ENCODE results near the gene CFAP20DC.

The CFAP20DC gene

DNA sequence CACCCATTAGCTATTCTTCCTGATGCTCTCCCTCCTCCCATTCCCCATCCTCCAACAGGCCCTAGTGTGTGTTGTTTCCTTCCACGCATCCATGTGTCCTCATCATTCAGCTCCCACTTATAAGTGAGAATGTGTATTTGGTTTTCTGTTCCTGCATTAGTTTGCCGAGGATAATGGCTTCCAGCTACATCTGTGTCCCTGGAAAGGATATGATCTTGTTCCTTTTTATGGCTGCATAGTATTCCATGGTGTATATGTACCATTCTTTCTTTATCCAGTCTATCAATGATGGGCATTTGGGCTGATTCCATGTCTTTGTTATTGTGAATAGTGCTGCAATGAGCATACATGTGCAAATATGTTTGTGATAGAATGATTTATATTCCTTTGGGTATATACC is 56.3 kb downstream of the CFAP20DC start:
- WGBS (ENCODE audit: insufficient coverage), result no CpG with 5 or more reads among the region's 2 CpGs
- H3K9me3 ChIP-seq (ENCODE audit: control extremely low read depth in 1 of 5, control insufficient read depth in 4 of 5, insufficient read depth in 2 of 5, low read depth in 1 of 5, low read length in 4 of 5), result no peaks in the 10 kb centered on the region
- ChIA-PET POLR2A (interaction anchor here (0.7 kb wide), 1 partner anchor 406 kb away, joined by 5 read pairs; no protein-coding TSS in a partner anchor), CTCF (interaction anchor here (1.0 to 7.3 kb wide), 4 partner anchors 14 to 353 kb away, joined by 3 to 72 read pairs (median 6); no protein-coding TSS in a partner anchor)
- peaks cover 0 to 4% (median 1%) of the 10 kb centered on the region in 4 experiments for H3K4me1 ChIP-seq (ENCODE audit: control extremely low read depth in 1 of 4, control insufficient read depth in 4 of 4, insufficient read depth in 4 of 4, low read length in 3 of 4)
- DNase-seq, result no peak
- no peak overlapping the region for H3K27ac ChIP-seq (ENCODE audit: insufficient read depth in 1 of 2, low read depth in 1 of 2, low read length in 2 of 2, poor library complexity in 1 of 2, severe bottlenecking in 2 of 2)
- no peaks in the 10 kb centered on the region for H3K27me3 ChIP-seq (replicated peaks in 2 of 5; ENCODE audit: control insufficient read depth in 4 of 5, insufficient read depth in 5 of 5, low read length in 4 of 5)
- no peak overlapping the region for H3K4me3 ChIP-seq (ENCODE audit: control insufficient read depth in 1 of 7, extremely low read depth in 1 of 7, insufficient read depth in 4 of 7, low read depth in 2 of 7, low read length in 6 of 7)
- no peaks in the 10 kb centered on the region for H3K36me3 ChIP-seq (ENCODE audit: control insufficient read depth in 4 of 4, insufficient read depth in 4 of 4, low read length in 3 of 4)

DNA sequence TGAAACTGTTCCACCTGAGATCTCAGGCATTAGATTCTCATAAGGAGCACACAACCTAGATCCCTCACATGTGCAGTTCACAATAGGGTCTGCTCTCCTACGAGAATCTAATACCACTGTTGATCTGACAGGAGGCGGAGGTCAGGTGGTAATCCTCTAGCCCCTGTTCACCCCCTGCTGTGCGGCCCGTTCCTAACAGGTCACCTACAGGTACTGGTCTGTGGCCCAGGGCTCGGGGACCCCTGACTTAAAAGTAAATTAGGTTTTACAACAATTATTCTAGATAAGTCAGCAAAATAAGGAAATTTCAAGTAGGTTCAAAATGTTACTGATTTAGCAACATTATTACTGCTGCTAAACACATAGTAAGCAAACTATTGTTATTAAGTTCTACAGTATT is 58.2 kb downstream of the CFAP20DC start:
- ChIA-PET CTCF (no interaction called here), POLR2A (no interaction called here)
- Histone ChIP-seq H3K36me3 (ENCODE audit: control insufficient read depth in 4 of 4, insufficient read depth in 4 of 4, low read length in 3 of 4) (no peaks in the 10 kb centered on the region), H3K4me3 (ENCODE audit: control insufficient read depth in 1 of 7, extremely low read depth in 1 of 7, insufficient read depth in 4 of 7, low read depth in 2 of 7, low read length in 6 of 7) (no peak overlapping the region), H3K4me1 (ENCODE audit: control extremely low read depth in 1 of 4, control insufficient read depth in 4 of 4, insufficient read depth in 4 of 4, low read length in 3 of 4) (peaks cover 0 to 3% (median 1%) of the 10 kb centered on the region in 4 experiments), H3K27me3 (replicated peaks in 2 of 5; ENCODE audit: control insufficient read depth in 4 of 5, insufficient read depth in 5 of 5, low read length in 4 of 5) (no peaks in the 10 kb centered on the region), H3K9me3 (ENCODE audit: control extremely low read depth in 1 of 5, control insufficient read depth in 4 of 5, insufficient read depth in 2 of 5, low read depth in 1 of 5, low read length in 4 of 5) (peaks cover 0 to under 1% (median 0%) of the 10 kb centered on the region in 5 experiments), H3K27ac (ENCODE audit: insufficient read depth in 1 of 2, low read depth in 1 of 2, low read length in 2 of 2, poor library complexity in 1 of 2, severe bottlenecking in 2 of 2) (no peak overlapping the region)
- WGBS (ENCODE audit: insufficient coverage), result 100% methylated on average over 4 of the region's 5 CpGs
- no peak for DNase-seq

DNA sequence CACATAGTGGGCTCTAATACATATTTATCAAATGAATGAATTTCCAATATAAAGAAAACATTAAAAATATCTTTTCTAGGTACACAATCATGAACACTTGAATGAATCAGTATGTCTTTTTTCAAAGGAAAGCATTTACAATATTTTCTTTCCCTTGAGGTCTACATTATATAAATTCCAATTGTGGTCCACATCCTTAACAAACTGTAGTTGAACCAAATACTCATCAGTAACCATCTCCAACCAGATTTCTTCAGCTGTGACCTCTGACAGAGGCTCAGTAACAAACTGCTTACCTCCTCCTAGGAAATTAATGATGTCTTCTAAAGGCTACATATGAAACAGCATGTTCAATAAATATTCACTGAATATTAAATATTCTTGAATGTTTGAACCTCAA is 58.8 kb downstream of the CFAP20DC start:
- CTCF ChIA-PET, result interaction anchor here (1.2 kb wide), 1 partner anchor 62 kb away, joined by 4 read pairs; no protein-coding TSS in a partner anchor
- H3K27me3 ChIP-seq (replicated peaks in 2 of 5; ENCODE audit: control insufficient read depth in 4 of 5, insufficient read depth in 5 of 5, low read length in 4 of 5), result no peaks in the 10 kb centered on the region
- DNase-seq, result no peak
- peaks cover 0 to 5% (median 0%) of the 10 kb centered on the region in 5 experiments for H3K9me3 ChIP-seq (ENCODE audit: control extremely low read depth in 1 of 5, control insufficient read depth in 4 of 5, insufficient read depth in 2 of 5, low read depth in 1 of 5, low read length in 4 of 5)
- no peaks in the 10 kb centered on the region for H3K36me3 ChIP-seq (ENCODE audit: control insufficient read depth in 4 of 4, insufficient read depth in 4 of 4, low read length in 3 of 4)
- H3K4me3 ChIP-seq (ENCODE audit: control insufficient read depth in 1 of 7, extremely low read depth in 1 of 7, insufficient read depth in 4 of 7, low read depth in 2 of 7, low read length in 6 of 7), result no peak overlapping the region
- H3K27ac ChIP-seq (ENCODE audit: insufficient read depth in 1 of 2, low read depth in 1 of 2, low read length in 2 of 2, poor library complexity in 1 of 2, severe bottlenecking in 2 of 2), result no peak overlapping the region
- peaks cover 0 to 3% (median 1%) of the 10 kb centered on the region in 4 experiments for H3K4me1 ChIP-seq (ENCODE audit: control extremely low read depth in 1 of 4, control insufficient read depth in 4 of 4, insufficient read depth in 4 of 4, low read length in 3 of 4)
- POLR2A ChIA-PET, result no interaction called here

DNA sequence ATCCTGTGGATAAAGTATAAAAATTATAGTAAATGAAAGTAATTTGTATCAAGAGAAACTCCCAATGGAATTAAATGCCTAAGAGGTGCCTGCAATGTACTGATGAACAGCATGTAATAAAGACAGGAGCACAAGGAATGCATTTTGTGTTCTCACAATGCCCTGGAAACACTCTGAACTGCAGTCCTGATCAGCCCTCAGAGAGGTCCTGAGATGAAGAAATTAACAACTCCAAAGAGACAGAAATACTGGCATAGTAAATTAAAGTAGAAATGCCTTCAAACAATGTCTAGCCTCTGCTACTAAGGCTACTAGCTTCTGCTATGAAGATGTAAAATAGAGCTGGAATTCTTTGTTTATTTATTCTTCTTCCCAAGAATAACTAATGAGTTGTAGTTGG is 59.9 kb downstream of the CFAP20DC start:
- Histone ChIP-seq H3K27ac (ENCODE audit: insufficient read depth in 1 of 2, low read depth in 1 of 2, low read length in 2 of 2, poor library complexity in 1 of 2, severe bottlenecking in 2 of 2) (no peak overlapping the region), H3K4me1 (ENCODE audit: control extremely low read depth in 1 of 4, control insufficient read depth in 4 of 4, insufficient read depth in 4 of 4, low read length in 3 of 4) (peaks cover 0 to 2% (median under 1%) of the 10 kb centered on the region in 4 experiments), H3K27me3 (replicated peaks in 2 of 5; ENCODE audit: control insufficient read depth in 4 of 5, insufficient read depth in 5 of 5, low read length in 4 of 5) (no peaks in the 10 kb centered on the region), H3K4me3 (ENCODE audit: control insufficient read depth in 1 of 7, extremely low read depth in 1 of 7, insufficient read depth in 4 of 7, low read depth in 2 of 7, low read length in 6 of 7) (no peak overlapping the region), H3K36me3 (ENCODE audit: control insufficient read depth in 4 of 4, insufficient read depth in 4 of 4, low read length in 3 of 4) (no peaks in the 10 kb centered on the region), H3K9me3 (ENCODE audit: control extremely low read depth in 1 of 5, control insufficient read depth in 4 of 5, insufficient read depth in 2 of 5, low read depth in 1 of 5, low read length in 4 of 5) (peaks cover 0 to 5% (median 0%) of the 10 kb centered on the region in 5 experiments)
- no peak for DNase-seq
- POLR2A ChIA-PET, result no interaction called here
- CTCF ChIA-PET, result interaction anchor here (1.1 to 1.4 kb wide), 3 partner anchors 63 to 357 kb away, joined by 3 to 4 read pairs (median 3); no protein-coding TSS in a partner anchor

DNA sequence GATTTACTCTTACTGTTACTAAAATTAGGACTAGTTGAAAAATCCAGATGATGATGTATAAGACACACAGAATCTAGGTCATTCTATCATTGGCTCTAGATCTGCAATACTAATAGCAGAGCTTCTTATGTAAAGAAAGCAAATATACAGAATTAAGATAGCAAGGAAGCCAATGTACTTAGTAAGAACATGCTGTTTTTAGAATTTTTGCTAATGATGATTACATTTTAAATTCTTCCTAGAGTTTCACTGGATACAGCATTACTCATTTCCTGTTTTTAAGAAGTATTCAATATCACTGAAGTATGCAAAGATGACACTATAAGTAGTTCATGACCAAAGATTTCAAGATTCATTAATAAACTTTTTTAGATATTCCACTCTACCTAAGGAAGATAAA is 60.7 kb downstream of the CFAP20DC start:
- Histone ChIP-seq H3K4me3 (ENCODE audit: control insufficient read depth in 1 of 7, extremely low read depth in 1 of 7, insufficient read depth in 4 of 7, low read depth in 2 of 7, low read length in 6 of 7) (no peak overlapping the region), H3K27ac (ENCODE audit: insufficient read depth in 1 of 2, low read depth in 1 of 2, low read length in 2 of 2, poor library complexity in 1 of 2, severe bottlenecking in 2 of 2) (no peak overlapping the region), H3K27me3 (replicated peaks in 2 of 5; ENCODE audit: control insufficient read depth in 4 of 5, insufficient read depth in 5 of 5, low read length in 4 of 5) (no peaks in the 10 kb centered on the region), H3K4me1 (ENCODE audit: control extremely low read depth in 1 of 4, control insufficient read depth in 4 of 4, insufficient read depth in 4 of 4, low read length in 3 of 4) (no peaks in the 10 kb centered on the region), H3K36me3 (ENCODE audit: control insufficient read depth in 4 of 4, insufficient read depth in 4 of 4, low read length in 3 of 4) (no peaks in the 10 kb centered on the region), H3K9me3 (ENCODE audit: control extremely low read depth in 1 of 5, control insufficient read depth in 4 of 5, insufficient read depth in 2 of 5, low read depth in 1 of 5, low read length in 4 of 5) (peaks cover 0 to 5% (median 0%) of the 10 kb centered on the region in 5 experiments)
- DNase-seq, result no peak
- ChIA-PET POLR2A (no interaction called here), CTCF (interaction anchor here (1.4 kb wide), 1 partner anchor 356 kb away, joined by 3 read pairs; no protein-coding TSS in a partner anchor)

DNA sequence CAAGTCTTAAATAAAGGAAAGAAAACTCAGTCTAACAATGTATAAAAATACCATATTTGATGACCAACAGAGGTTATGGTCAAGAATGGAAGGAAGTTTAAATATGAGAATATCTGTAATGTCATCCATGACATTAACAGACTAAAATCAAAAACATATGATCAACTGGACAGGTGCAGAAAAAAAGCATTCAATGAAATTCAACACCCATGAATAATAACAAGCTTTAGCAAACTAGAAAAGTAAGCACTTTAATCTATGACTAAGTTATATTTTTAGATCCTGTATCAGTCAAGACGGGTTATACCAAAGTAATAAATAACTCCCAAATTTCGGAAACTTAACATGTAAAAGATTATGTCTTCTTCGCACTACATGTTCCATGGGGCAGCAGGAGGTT is 61.8 kb downstream of the CFAP20DC start:
- no peak overlapping the region for H3K27ac ChIP-seq (ENCODE audit: insufficient read depth in 1 of 2, low read depth in 1 of 2, low read length in 2 of 2, poor library complexity in 1 of 2, severe bottlenecking in 2 of 2)
- ChIA-PET POLR2A (no interaction called here), CTCF (interaction anchor here (2.0 kb wide), 1 partner anchor 10 kb away, joined by 8 read pairs; no protein-coding TSS in a partner anchor)
- no peak overlapping the region for H3K4me3 ChIP-seq (ENCODE audit: control insufficient read depth in 1 of 7, extremely low read depth in 1 of 7, insufficient read depth in 4 of 7, low read depth in 2 of 7, low read length in 6 of 7)
- H3K4me1 ChIP-seq (ENCODE audit: control extremely low read depth in 1 of 4, control insufficient read depth in 4 of 4, insufficient read depth in 4 of 4, low read length in 3 of 4), result no peaks in the 10 kb centered on the region
- no peak for DNase-seq
- no CpG with 5 or more reads among the region's 3 CpGs for WGBS (ENCODE audit: insufficient coverage)
- H3K36me3 ChIP-seq (ENCODE audit: control insufficient read depth in 4 of 4, insufficient read depth in 4 of 4, low read length in 3 of 4), result no peaks in the 10 kb centered on the region
- H3K9me3 ChIP-seq (ENCODE audit: control extremely low read depth in 1 of 5, control insufficient read depth in 4 of 5, insufficient read depth in 2 of 5, low read depth in 1 of 5, low read length in 4 of 5), result peaks cover 0 to 5% (median 0%) of the 10 kb centered on the region in 5 experiments
- H3K27me3 ChIP-seq (replicated peaks in 2 of 5; ENCODE audit: control insufficient read depth in 4 of 5, insufficient read depth in 5 of 5, low read length in 4 of 5), result no peaks in the 10 kb centered on the region

DNA sequence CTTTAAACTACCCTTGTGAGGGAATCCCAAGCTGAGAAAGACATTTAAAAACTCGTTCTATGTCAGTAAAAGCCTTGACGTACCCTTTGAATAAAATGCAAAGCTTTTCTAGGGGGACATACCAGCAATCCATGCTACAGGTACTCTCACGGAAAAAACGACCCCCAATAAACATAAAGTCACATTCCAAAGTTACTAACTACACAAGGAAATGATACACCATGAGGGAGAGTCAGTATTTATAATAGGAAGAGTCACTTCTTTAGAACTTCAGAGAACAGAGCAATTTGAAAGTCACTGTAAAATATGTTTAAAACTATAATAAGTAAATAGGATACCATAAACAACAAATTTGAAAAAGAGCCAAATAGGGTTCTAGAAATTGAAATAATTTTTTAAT is 63.2 kb downstream of the CFAP20DC start:
- CTCF ChIA-PET, result interaction anchor here (1.3 to 2.0 kb wide), 3 partner anchors 11 to 98 kb away, joined by 3 to 8 read pairs (median 5); no protein-coding TSS in a partner anchor
- 100% methylated on average over 2 of the region's 4 CpGs for WGBS (ENCODE audit: insufficient coverage)
- no peaks in the 10 kb centered on the region for H3K4me1 ChIP-seq (ENCODE audit: control extremely low read depth in 1 of 4, control insufficient read depth in 4 of 4, insufficient read depth in 4 of 4, low read length in 3 of 4)
- POLR2A ChIA-PET, result no interaction called here
- peaks cover 0 to 5% (median 0%) of the 10 kb centered on the region in 5 experiments for H3K9me3 ChIP-seq (ENCODE audit: control extremely low read depth in 1 of 5, control insufficient read depth in 4 of 5, insufficient read depth in 2 of 5, low read depth in 1 of 5, low read length in 4 of 5)
- no peaks in the 10 kb centered on the region for H3K36me3 ChIP-seq (ENCODE audit: control insufficient read depth in 4 of 4, insufficient read depth in 4 of 4, low read length in 3 of 4)
- no peak for DNase-seq
- H3K4me3 ChIP-seq (ENCODE audit: control insufficient read depth in 1 of 7, extremely low read depth in 1 of 7, insufficient read depth in 4 of 7, low read depth in 2 of 7, low read length in 6 of 7), result no peak overlapping the region
- no peak overlapping the region for H3K27ac ChIP-seq (ENCODE audit: insufficient read depth in 1 of 2, low read depth in 1 of 2, low read length in 2 of 2, poor library complexity in 1 of 2, severe bottlenecking in 2 of 2)
- H3K27me3 ChIP-seq (replicated peaks in 2 of 5; ENCODE audit: control insufficient read depth in 4 of 5, insufficient read depth in 5 of 5, low read length in 4 of 5), result no peaks in the 10 kb centered on the region

Measured in common myeloid progenitor, CD34-positive (primary cell).